ENCODE data around the gene PALM. TPM values are rescaled to one million over a fixed set of nuclear protein-coding genes. Genes with fewer than 3 reads are reported as not detected.
"Not testable (repeated sequence)": the region's sequence is repeated elsewhere in the genome, so short reads cannot be mapped to it uniquely, and the experiment has no call there.

The PALM gene
- total RNA-seq, 1 experiment from 2014 or later: 22.1 TPM

DNA sequence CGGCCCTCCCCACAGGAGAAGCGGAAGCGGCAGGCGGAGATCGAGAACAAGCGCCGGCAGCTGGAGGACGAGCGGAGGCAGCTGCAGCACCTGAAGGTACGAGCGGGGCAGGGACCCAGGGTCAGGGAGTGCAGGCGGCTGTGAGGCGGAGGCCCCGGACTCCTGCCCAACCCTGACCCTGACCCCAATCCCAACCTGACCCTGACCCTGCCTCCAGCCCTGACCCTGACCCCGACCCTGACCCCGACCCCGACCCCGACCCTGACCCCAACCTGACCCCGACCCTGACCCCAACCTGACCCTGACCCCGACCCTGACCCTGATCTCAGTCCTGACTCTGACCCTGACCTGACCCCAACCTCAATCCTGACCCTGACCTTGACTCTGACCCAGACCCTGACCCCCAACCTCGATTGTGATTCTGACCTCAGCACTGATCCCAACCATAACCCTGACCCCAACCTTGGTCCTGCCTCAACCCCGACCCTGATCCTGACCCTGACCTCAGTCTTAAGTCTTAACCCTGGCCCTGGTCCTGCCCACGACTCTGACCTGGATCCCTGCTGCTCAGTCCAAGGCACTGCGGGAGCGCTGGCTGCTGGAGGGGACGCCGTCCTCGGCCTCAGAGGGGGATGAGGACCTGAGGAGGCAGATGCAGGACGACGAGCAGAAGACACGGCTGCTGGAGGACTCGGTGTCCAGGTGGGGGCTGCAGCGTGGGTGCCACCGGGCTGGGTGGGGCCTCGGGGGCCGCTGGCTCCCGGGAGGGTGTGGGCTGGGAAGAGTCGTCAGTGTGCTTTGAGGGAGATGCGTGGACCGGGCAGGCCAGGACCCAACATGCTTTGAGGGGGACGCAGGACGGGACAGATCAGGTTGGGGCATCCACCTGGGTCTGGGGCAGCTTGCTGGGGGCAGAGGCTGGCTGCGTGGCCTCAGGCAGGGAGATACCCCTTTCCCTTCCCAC, 18.5 kb downstream of the PALM start (continued):
- TF ChIP-seq TEAD4 (CRISPR knock-in tag; IDR thresholded peaks at IDR 0.05) (no peak), NFE2L1 (CRISPR knock-in tag; IDR thresholded peaks at IDR 0.05) (no peak), ETV6 (CRISPR knock-in tag; IDR thresholded peaks at IDR 0.05) (no peak), SOX15 (CRISPR knock-in tag; IDR thresholded peaks at IDR 0.05) (no peak), ZNF138 (CRISPR knock-in tag; conservative IDR thresholded peaks at IDR 0.05) (no peak)
- TF ChIP-seq, protein P1, sequence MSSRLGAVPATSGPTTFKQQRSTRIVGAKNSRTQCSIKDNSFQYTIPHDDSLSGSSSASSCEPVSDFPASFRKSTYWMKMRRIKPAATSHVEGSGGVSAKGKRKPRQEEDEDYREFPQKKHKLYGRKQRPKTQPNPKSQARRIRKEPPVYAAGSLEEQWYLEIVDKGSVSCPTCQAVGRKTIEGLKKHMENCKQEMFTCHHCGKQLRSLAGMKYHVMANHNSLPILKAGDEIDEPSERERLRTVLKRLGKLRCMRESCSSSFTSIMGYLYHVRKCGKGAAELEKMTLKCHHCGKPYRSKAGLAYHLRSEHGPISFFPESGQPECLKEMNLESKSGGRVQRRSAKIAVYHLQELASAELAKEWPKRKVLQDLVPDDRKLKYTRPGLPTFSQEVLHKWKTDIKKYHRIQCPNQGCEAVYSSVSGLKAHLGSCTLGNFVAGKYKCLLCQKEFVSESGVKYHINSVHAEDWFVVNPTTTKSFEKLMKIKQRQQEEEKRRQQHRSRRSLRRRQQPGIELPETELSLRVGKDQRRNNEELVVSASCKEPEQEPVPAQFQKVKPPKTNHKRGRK (CRISPR knock-in tag; IDR thresholded peaks at IDR 0.05; ENCODE audit: borderline replicate concordance): no peak
- TF ChIP-seq, protein P2, sequence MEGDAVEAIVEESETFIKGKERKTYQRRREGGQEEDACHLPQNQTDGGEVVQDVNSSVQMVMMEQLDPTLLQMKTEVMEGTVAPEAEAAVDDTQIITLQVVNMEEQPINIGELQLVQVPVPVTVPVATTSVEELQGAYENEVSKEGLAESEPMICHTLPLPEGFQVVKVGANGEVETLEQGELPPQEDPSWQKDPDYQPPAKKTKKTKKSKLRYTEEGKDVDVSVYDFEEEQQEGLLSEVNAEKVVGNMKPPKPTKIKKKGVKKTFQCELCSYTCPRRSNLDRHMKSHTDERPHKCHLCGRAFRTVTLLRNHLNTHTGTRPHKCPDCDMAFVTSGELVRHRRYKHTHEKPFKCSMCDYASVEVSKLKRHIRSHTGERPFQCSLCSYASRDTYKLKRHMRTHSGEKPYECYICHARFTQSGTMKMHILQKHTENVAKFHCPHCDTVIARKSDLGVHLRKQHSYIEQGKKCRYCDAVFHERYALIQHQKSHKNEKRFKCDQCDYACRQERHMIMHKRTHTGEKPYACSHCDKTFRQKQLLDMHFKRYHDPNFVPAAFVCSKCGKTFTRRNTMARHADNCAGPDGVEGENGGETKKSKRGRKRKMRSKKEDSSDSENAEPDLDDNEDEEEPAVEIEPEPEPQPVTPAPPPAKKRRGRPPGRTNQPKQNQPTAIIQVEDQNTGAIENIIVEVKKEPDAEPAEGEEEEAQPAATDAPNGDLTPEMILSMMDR (IDR thresholded peaks at IDR 0.05): no peak

DNA sequence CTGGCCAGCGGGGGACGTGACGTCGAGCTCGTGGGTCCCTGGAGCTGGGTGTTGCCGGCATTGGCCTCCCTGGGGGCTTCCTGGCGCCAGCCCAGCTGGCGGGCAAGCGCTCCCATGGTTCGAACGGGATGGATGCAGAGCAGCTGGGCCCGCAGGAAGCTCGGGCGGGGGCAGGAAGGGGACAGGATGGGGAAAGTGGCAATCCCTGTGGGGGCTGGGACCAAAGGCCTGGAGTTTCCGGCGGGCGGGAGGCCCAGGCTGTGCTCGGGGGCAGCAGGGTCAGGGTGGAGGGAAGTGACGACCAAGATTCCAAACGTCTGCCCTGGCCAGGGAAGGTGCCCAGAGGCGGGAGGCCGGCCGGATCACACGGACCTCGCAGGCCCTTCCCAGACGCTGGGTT, 19.3 kb downstream of the PALM start:
- DNase-seq (ENCODE audit: low spot score) (no peak), ATAC-seq (no peak)
- Mint-ChIP-seq H3K36me3 (no peaks in the 10 kb centered on the region), H3K4me3 (no peak overlapping the region), H3K27ac (no peak overlapping the region), H3K9me3 (no peaks in the 10 kb centered on the region), H3K4me1 (no peaks in the 10 kb centered on the region), H3K27me3 (ENCODE audit: low read depth) (no peaks in the 10 kb centered on the region)
- ChIA-PET POLR2A (no interaction called here), CTCF (interaction anchor here (0.6 to 1.7 kb wide), 2 partner anchors 24 to 275 kb away, joined by 3 to 4 read pairs; no protein-coding TSS in a partner anchor)
- TF ChIP-seq TEAD4 (CRISPR knock-in tag; IDR thresholded peaks at IDR 0.05): no peak
- no peak for TF ChIP-seq HMGA2 (CRISPR knock-in tag; IDR thresholded peaks at IDR 0.05)

DNA sequence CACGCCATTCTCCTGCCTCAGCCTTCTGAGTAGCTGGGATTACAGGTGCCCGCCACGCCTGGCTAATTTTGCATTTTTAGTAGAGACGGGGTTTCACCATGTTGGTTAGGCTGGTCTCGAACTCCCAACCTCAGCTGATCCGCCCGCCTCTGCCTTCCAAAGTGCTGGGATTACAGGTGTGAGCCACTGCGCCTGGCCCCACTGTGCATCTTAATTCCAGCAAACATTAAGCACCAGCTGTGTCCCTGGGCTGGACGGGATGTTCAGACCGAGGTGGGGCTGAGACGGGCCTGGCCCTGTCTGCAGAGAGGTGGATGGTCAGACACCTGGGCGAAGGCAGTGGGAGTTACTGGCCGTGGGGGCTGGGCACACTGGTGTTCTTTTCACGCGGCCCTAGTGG, 20.8 kb downstream of the PALM start:
- ATAC-seq; H3K27me3 Mint-ChIP-seq (ENCODE audit: low read depth); H3K36me3 Mint-ChIP-seq; POLR2A ChIA-PET; H3K9me3 Mint-ChIP-seq; H3K27ac Mint-ChIP-seq; H3K4me1 Mint-ChIP-seq; DNase-seq (ENCODE audit: low spot score); CTCF ChIA-PET; H3K4me3 Mint-ChIP-seq: not testable (repeated sequence)

DNA sequence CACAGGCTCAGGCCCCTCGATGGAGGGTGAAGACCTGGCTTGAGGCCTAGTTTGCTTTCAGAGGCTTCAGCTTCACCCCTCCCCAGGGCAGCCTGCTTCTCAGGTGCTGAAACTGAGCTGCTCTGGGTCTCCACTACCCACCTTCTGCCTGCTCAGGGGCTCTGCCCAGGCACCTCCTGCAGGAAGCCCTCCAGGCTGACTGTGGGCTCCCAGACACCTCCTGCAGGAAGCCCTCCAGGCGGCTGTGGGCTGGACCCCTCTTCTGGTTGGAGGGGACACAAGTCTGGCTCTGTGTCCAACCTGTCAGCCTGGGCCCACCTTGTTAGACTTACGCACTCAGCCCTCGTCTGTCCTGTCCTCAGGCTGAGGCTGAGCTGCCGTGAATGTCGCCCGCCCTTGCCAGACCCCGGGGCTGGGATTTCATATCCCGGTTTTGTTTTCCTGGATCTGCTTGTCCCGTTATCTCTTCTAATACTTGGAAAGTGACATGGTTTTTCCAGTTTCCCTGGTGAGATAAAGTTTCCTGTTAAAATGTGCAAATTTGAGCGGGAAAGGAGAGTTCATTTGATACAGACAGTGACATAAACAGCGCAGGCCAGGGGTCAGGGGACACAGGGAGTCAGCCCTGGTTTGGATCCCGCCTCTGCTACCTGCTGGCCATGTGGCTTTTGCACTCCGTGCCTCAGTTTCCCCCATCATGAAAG, 21.4 kb downstream of the PALM start:
- ATAC-seq (no peak), DNase-seq (ENCODE audit: low spot score) (no peak)
- H3K27me3 Mint-ChIP-seq (ENCODE audit: low read depth): no peaks in the 10 kb centered on the region
- ChIA-PET CTCF (interaction anchor here (0.8 kb wide), 1 partner anchor 134 kb away, joined by 3 read pairs; no protein-coding TSS in a partner anchor), POLR2A (no interaction called here)
- TF ChIP-seq NR1H2 (CRISPR knock-in tag; IDR thresholded peaks at IDR 0.05) (no peak), FOXK1 (CRISPR knock-in tag; IDR thresholded peaks at IDR 0.05) (no peak), NR2C2 (CRISPR knock-in tag; IDR thresholded peaks at IDR 0.05) (no peak), ESRRA (CRISPR knock-in tag; IDR thresholded peaks at IDR 0.05; ENCODE audit: borderline replicate concordance) (no peak), KAT7 (CRISPR knock-in tag; IDR thresholded peaks at IDR 0.05; ENCODE audit: borderline replicate concordance) (no peak), CREB1 (CRISPR knock-in tag; IDR thresholded peaks at IDR 0.05) (no peak), ETV6 (CRISPR knock-in tag; IDR thresholded peaks at IDR 0.05) (no peak), GABPB1 (CRISPR knock-in tag; IDR thresholded peaks at IDR 0.05) (no peak), IRF2 (CRISPR knock-in tag; IDR thresholded peaks at IDR 0.05; ENCODE audit: borderline replicate concordance, low read depth) (no peak), SOX15 (CRISPR knock-in tag; IDR thresholded peaks at IDR 0.05) (no peak), ZNF138 (CRISPR knock-in tag; conservative IDR thresholded peaks at IDR 0.05) (no peak), ZNF671 (CRISPR knock-in tag; IDR thresholded peaks at IDR 0.05) (no peak), TEAD1 (CRISPR knock-in tag; IDR thresholded peaks at IDR 0.05) (no peak)
- TF ChIP-seq, protein P3, sequence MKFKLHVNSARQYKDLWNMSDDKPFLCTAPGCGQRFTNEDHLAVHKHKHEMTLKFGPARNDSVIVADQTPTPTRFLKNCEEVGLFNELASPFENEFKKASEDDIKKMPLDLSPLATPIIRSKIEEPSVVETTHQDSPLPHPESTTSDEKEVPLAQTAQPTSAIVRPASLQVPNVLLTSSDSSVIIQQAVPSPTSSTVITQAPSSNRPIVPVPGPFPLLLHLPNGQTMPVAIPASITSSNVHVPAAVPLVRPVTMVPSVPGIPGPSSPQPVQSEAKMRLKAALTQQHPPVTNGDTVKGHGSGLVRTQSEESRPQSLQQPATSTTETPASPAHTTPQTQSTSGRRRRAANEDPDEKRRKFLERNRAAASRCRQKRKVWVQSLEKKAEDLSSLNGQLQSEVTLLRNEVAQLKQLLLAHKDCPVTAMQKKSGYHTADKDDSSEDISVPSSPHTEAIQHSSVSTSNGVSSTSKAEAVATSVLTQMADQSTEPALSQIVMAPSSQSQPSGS (CRISPR knock-in tag; IDR thresholded peaks at IDR 0.05; ENCODE audit: borderline replicate concordance, low read depth): no peak
- TF ChIP-seq, protein P4, sequence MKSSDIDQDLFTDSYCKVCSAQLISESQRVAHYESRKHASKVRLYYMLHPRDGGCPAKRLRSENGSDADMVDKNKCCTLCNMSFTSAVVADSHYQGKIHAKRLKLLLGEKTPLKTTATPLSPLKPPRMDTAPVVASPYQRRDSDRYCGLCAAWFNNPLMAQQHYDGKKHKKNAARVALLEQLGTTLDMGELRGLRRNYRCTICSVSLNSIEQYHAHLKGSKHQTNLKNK (CRISPR knock-in tag; IDR thresholded peaks at IDR 0.05): no peak
- peak overlapping the region; percentile 41; the same call in 1 of the 2 replicates for H3K27ac Mint-ChIP-seq
- H3K4me3 Mint-ChIP-seq: no peak overlapping the region
- no peaks in the 10 kb centered on the region for H3K9me3 Mint-ChIP-seq
- no peaks in the 10 kb centered on the region for H3K4me1 Mint-ChIP-seq
- no peaks in the 10 kb centered on the region for H3K36me3 Mint-ChIP-seq

Measured in WTC11 (cell line).